ENCODE data around the gene BEND2.

BEND2 gene

DNA sequence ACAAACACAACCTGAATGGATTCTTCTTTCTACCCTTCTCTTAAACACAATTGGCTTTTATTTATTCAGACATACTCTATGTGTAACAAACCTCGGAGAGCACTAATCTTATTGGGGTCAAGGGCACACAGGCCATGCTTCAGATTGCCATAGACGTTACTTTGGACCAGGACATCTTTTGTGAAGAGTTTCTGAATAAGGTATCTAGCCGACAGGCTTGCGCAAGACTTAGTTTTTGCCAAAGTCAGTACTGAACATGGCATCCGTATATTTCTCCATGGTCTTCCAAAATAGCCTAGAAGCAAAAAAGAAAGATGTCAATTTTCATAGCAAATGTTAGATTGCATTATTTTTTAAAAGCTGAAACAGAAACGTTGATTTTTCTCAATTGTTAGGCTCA, 49.8 kb downstream of the BEND2 start:
- H3K9me3 ChIP-seq (ENCODE audit: severe bottlenecking) = no peaks in the 10 kb centered on the region
- H3K27me3 ChIP-seq (ENCODE audit: insufficient read depth, poor library complexity, severe bottlenecking) = no peaks in the 10 kb centered on the region
- DNase-seq (ENCODE audit: low spot score) = no peak
- no peak overlapping the region for H3K4me3 ChIP-seq (ENCODE audit: severe bottlenecking)
- H3K36me3 ChIP-seq (ENCODE audit: low read depth) = no peaks in the 10 kb centered on the region
- ATAC-seq (ENCODE audit: low read depth) = no peak
- TF ChIP-seq, protein P1, sequence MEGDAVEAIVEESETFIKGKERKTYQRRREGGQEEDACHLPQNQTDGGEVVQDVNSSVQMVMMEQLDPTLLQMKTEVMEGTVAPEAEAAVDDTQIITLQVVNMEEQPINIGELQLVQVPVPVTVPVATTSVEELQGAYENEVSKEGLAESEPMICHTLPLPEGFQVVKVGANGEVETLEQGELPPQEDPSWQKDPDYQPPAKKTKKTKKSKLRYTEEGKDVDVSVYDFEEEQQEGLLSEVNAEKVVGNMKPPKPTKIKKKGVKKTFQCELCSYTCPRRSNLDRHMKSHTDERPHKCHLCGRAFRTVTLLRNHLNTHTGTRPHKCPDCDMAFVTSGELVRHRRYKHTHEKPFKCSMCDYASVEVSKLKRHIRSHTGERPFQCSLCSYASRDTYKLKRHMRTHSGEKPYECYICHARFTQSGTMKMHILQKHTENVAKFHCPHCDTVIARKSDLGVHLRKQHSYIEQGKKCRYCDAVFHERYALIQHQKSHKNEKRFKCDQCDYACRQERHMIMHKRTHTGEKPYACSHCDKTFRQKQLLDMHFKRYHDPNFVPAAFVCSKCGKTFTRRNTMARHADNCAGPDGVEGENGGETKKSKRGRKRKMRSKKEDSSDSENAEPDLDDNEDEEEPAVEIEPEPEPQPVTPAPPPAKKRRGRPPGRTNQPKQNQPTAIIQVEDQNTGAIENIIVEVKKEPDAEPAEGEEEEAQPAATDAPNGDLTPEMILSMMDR (IDR thresholded peaks at IDR 0.05; ENCODE audit: poor library complexity, severe bottlenecking) = no peak
- no peak overlapping the region for H3K27ac ChIP-seq (ENCODE audit: poor library complexity, severe bottlenecking)
- no peaks in the 10 kb centered on the region for H3K4me1 ChIP-seq (ENCODE audit: insufficient read depth, poor library complexity, severe bottlenecking)

DNA sequence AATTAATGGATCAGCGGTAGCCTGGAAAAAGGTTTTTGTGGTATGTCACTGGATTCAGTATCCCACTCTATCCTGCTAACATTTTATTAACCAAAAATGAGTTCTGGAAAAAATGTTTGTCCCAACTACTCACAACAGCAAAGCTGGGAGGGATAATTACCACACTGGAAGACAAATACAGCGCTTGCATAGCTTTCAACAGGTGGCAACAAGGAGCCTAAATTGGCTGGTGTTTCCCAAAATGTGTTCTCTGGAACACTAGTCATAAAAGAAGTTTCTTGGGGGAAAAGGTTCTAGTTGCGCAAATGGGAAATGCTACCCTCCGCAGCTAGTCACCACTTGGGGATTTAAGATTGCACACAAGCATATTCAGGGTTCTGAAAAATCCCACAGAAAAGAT, 54.6 kb downstream of the BEND2 start:
- Histone ChIP-seq H3K36me3 (ENCODE audit: low read depth) (no peaks in the 10 kb centered on the region), H3K27ac (ENCODE audit: poor library complexity, severe bottlenecking) (no peak overlapping the region), H3K9me3 (ENCODE audit: severe bottlenecking) (no peaks in the 10 kb centered on the region), H3K4me3 (ENCODE audit: severe bottlenecking) (no peak overlapping the region), H3K27me3 (ENCODE audit: insufficient read depth, poor library complexity, severe bottlenecking) (no peaks in the 10 kb centered on the region), H3K4me1 (ENCODE audit: insufficient read depth, poor library complexity, severe bottlenecking) (no peaks in the 10 kb centered on the region)
- TF ChIP-seq, protein P1 (IDR thresholded peaks at IDR 0.05; ENCODE audit: poor library complexity, severe bottlenecking) = no peak
- DNase-seq (ENCODE audit: low spot score) (no peak), ATAC-seq (ENCODE audit: low read depth) (no peak)

DNA sequence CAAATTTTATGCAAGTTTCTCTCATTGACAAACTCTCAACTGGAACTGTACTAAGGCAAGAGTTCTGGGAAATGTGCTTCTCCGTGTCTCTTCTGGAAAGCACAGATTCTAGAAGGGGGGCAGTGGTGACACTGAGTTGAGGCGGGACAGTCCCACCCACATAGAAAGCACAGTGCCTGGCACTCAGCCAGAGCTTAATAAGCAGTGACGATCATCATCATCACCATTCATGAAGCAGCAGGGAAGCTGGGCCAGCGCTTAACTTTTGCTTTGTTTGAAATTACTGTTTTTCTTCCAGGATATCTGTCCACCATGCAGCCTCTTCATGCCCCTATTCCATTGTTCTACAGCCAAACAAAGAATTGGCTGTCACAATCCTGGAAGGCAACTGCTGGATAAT, 60.3 kb downstream of the BEND2 start:
- Histone ChIP-seq H3K36me3 (ENCODE audit: low read depth) (no peaks in the 10 kb centered on the region), H3K4me3 (ENCODE audit: severe bottlenecking) (no peak overlapping the region), H3K27me3 (ENCODE audit: insufficient read depth, poor library complexity, severe bottlenecking) (no peaks in the 10 kb centered on the region), H3K27ac (ENCODE audit: poor library complexity, severe bottlenecking) (no peak overlapping the region), H3K9me3 (ENCODE audit: severe bottlenecking) (no peaks in the 10 kb centered on the region), H3K4me1 (ENCODE audit: insufficient read depth, poor library complexity, severe bottlenecking) (no peaks in the 10 kb centered on the region)
- ATAC-seq (ENCODE audit: low read depth) (no peak), DNase-seq (ENCODE audit: low spot score) (no peak)
- TF ChIP-seq, protein P1 (IDR thresholded peaks at IDR 0.05; ENCODE audit: poor library complexity, severe bottlenecking) = no peak

DNA sequence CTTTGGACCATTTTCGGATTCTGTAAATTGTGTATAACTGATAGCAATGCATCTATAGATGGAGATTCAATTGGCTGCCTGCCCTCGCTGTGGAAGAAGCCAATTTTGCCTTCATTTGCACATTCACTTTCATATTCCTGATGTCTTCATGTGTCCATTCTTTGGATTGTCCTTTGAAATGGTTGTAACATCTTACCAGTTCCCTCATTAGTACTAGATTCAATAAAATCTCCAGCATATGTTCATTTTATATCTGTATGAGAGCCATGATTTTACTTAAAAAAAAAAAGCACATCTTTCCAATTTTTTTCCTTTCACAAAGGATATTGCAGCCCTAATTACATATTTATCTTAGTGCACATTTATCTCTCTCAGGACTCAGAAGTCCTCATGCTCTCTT, 61.7 kb downstream of the BEND2 start:
- H3K27me3 ChIP-seq (ENCODE audit: insufficient read depth, poor library complexity, severe bottlenecking) = no peaks in the 10 kb centered on the region
- H3K27ac ChIP-seq (ENCODE audit: poor library complexity, severe bottlenecking) = no peak overlapping the region
- H3K9me3 ChIP-seq (ENCODE audit: severe bottlenecking) = no peaks in the 10 kb centered on the region
- DNase-seq (ENCODE audit: low spot score) (no peak), ATAC-seq (ENCODE audit: low read depth) (no peak)
- H3K4me1 ChIP-seq (ENCODE audit: insufficient read depth, poor library complexity, severe bottlenecking) = no peaks in the 10 kb centered on the region
- H3K36me3 ChIP-seq (ENCODE audit: low read depth) = no peaks in the 10 kb centered on the region
- no peak overlapping the region for H3K4me3 ChIP-seq (ENCODE audit: severe bottlenecking)
- TF ChIP-seq, protein P1 (IDR thresholded peaks at IDR 0.05; ENCODE audit: poor library complexity, severe bottlenecking) = no peak

DNA sequence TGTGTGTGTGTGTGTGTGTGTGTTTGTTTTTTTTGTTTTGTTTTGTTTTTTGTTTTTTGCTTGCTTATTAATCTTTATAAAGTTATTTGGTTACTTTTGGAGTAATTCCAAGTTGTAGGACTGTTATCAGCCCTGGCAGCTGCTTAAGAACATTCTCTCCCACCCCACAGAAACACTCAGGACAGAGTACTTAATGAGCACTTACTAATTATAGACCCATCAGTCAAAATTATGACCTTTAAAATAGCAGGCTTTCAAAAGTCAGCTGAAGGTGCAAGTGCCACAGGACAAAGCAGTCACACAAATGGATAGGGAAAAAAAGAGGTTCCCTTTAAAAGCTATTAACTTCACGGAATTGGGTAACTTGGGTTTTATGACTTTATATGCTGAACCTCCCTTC, 69.0 kb downstream of the BEND2 start:
- Histone ChIP-seq H3K36me3 (ENCODE audit: low read depth) (no peaks in the 10 kb centered on the region), H3K4me1 (ENCODE audit: insufficient read depth, poor library complexity, severe bottlenecking) (no peaks in the 10 kb centered on the region), H3K27me3 (ENCODE audit: insufficient read depth, poor library complexity, severe bottlenecking) (no peaks in the 10 kb centered on the region), H3K9me3 (ENCODE audit: severe bottlenecking) (no peaks in the 10 kb centered on the region), H3K27ac (ENCODE audit: poor library complexity, severe bottlenecking) (no peak overlapping the region), H3K4me3 (ENCODE audit: severe bottlenecking) (no peak overlapping the region)
- ATAC-seq (ENCODE audit: low read depth) (no peak), DNase-seq (ENCODE audit: low spot score) (no peak)
- TF ChIP-seq, protein P1 (IDR thresholded peaks at IDR 0.05; ENCODE audit: poor library complexity, severe bottlenecking) = no peak
